ENCODE data around the gene PDRG1.
"Not testable (repeated sequence)": the region's sequence is repeated elsewhere in the genome, so short reads cannot be mapped to it uniquely, and the experiment has no call there.

PDRG1 gene

DNA sequence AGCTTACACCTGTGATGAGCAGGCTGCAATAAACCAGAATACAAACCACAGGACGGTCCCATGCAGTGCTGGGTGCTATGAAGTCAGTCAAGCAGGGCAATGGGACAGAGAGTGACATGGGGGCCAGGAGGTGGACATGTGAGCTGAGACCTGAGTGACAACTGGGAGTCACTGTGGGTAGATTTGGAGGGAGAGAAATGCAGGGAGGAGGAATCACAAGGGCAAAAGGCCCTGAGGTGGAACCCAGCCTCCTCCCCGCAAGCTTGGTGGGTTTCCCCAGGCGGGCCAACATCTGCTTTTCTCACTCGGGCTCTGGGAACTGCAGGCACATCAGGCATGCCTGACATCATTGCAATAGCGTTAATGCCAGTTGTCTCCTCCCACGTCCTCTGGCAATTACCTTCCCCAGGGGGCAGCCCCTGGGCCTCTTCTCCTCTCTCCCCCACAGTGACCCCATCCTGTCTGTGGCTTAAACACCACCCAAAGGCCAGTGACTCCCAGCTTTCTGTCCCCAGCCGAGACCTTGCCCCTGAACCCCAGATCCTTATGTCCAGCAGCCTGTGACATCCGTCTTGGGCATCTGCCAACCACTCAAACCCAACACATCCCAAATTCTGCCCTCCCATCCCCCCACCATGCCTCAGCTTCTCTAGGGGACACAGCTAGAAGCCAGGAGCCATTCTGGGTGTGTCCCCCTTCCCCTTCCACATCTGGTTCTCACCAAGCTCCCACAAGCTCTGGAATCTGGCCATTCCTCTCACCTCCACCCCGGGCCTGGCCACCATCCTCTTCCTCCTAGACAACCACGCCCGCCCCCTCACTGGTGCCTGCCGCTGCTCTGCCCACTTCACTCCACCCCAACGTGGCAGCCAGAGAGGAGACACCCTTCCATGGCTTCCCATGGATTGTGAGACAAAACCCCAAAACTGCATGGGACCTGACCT lies 28.2 kb downstream of the PDRG1 start:
- no peak overlapping the region for H3K18ac ChIP-seq (ENCODE audit: low read depth in 1 of 2, low read length in 2 of 2)
- H3K79me1 ChIP-seq (replicated peaks; ENCODE audit: low read length, poor library complexity, severe bottlenecking): no peaks in the 10 kb centered on the region
- no peaks in the 10 kb centered on the region for H3K9me3 ChIP-seq (ENCODE audit: control insufficient read depth, low read length)
- WGBS: 63% methylated on average over 13 of the region's 13 CpGs
- H3K4me3 ChIP-seq (ENCODE audit: insufficient read depth in 1 of 2, low read depth in 1 of 2, low read length in 2 of 2): no peak overlapping the region
- no peak overlapping the region for H2BK12ac ChIP-seq (ENCODE audit: low read length in 2 of 2)
- no peaks in the 10 kb centered on the region for H3K36me3 ChIP-seq (ENCODE audit: control insufficient read depth in 1 of 2, insufficient read depth in 2 of 2, low read depth in 1 of 2, low read length in 2 of 2)
- no peak overlapping the region for H3K9ac ChIP-seq (ENCODE audit: low read length)
- H2BK15ac ChIP-seq (ENCODE audit: low read depth, poor library complexity, severe bottlenecking): no peak overlapping the region
- H3K14ac ChIP-seq (ENCODE audit: low read length in 2 of 2): peak overlapping the region in 1 of 2 experiments; percentile 23
- peaks cover 42 to 72% of the 10 kb centered on the region in 2 experiments for H3K27me3 ChIP-seq (ENCODE audit: control insufficient read depth in 1 of 2, insufficient read depth in 1 of 2, low read length in 2 of 2)
- H3K27ac ChIP-seq (ENCODE audit: low read length, poor library complexity, severe bottlenecking): no peak overlapping the region
- H2BK120ac ChIP-seq (ENCODE audit: low read depth, low read length): no peak overlapping the region
- peaks cover 2% of the 10 kb centered on the region for H3K4me1 ChIP-seq (ENCODE audit: control insufficient read depth, insufficient read depth, low read depth, low read length)
- no peak overlapping the region for H4K91ac ChIP-seq (ENCODE audit: low read length)
- H3K23ac ChIP-seq (ENCODE audit: low read length in 2 of 2): no peak overlapping the region
- no peak overlapping the region for H3K4ac ChIP-seq (ENCODE audit: low read depth in 1 of 2, low read length in 2 of 2)
- DNase-seq: no peak
- H2AK5ac ChIP-seq (ENCODE audit: low read length, severe bottlenecking): no peak overlapping the region
- H4K8ac ChIP-seq (ENCODE audit: low read length): no peak overlapping the region
- no peak overlapping the region for H3K4me2 ChIP-seq (ENCODE audit: low read length, poor library complexity, severe bottlenecking)
- H2AFZ ChIP-seq (ENCODE audit: low read depth, low read length): no peak overlapping the region
- H2BK5ac ChIP-seq (ENCODE audit: low read depth, low read length, poor library complexity, severe bottlenecking): no peak overlapping the region

DNA sequence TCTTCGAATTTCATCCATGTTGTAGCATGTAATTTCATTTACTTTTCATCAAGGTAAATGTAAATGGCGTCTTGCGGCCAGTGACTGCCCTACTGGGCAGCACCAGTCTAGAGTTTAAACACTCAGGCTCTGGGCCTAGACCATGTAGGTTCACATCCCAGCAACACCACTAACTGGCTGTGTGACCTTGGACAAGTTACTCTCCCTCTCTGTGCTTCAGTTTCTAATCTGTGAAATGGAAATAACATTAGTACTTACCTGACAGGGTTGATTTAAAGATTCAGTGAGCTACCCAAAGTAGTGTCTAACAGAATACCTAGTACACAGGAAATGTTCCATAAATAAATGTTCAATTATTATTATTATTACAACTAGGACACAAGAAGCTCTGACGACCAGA lies 29.3 kb downstream of the PDRG1 start:
- Histone ChIP-seq H3K4me1 (ENCODE audit: control insufficient read depth, insufficient read depth, low read depth, low read length) (peaks cover 2% of the 10 kb centered on the region), H3K9me3 (ENCODE audit: control insufficient read depth, low read length) (no peaks in the 10 kb centered on the region), H3K23ac (ENCODE audit: low read length in 2 of 2) (no peak overlapping the region), H3K14ac (ENCODE audit: low read length in 2 of 2) (no peak overlapping the region), H3K36me3 (ENCODE audit: control insufficient read depth in 1 of 2, insufficient read depth in 2 of 2, low read depth in 1 of 2, low read length in 2 of 2) (no peaks in the 10 kb centered on the region), H2AK5ac (ENCODE audit: low read length, severe bottlenecking) (no peak overlapping the region), H3K4ac (ENCODE audit: low read depth in 1 of 2, low read length in 2 of 2) (no peak overlapping the region), H2BK15ac (ENCODE audit: low read depth, poor library complexity, severe bottlenecking) (no peak overlapping the region), H3K18ac (ENCODE audit: low read depth in 1 of 2, low read length in 2 of 2) (no peak overlapping the region), H3K4me3 (ENCODE audit: insufficient read depth in 1 of 2, low read depth in 1 of 2, low read length in 2 of 2) (no peak overlapping the region), H3K27ac (ENCODE audit: low read length, poor library complexity, severe bottlenecking) (no peak overlapping the region), H2AFZ (ENCODE audit: low read depth, low read length) (no peak overlapping the region), H4K91ac (ENCODE audit: low read length) (no peak overlapping the region), H2BK120ac (ENCODE audit: low read depth, low read length) (no peak overlapping the region), H4K8ac (ENCODE audit: low read length) (no peak overlapping the region), H3K4me2 (ENCODE audit: low read length, poor library complexity, severe bottlenecking) (no peak overlapping the region), H3K27me3 (ENCODE audit: control insufficient read depth in 1 of 2, insufficient read depth in 1 of 2, low read length in 2 of 2) (peaks cover 49 to 82% of the 10 kb centered on the region in 2 experiments), H3K79me1 (replicated peaks; ENCODE audit: low read length, poor library complexity, severe bottlenecking) (no peaks in the 10 kb centered on the region), H2BK12ac (ENCODE audit: low read length in 2 of 2) (no peak overlapping the region), H2BK5ac (ENCODE audit: low read depth, low read length, poor library complexity, severe bottlenecking) (no peak overlapping the region), H3K9ac (ENCODE audit: low read length) (no peak overlapping the region)
- 74% methylated on average over 4 of the region's 4 CpGs for WGBS
- DNase-seq: no peak

DNA sequence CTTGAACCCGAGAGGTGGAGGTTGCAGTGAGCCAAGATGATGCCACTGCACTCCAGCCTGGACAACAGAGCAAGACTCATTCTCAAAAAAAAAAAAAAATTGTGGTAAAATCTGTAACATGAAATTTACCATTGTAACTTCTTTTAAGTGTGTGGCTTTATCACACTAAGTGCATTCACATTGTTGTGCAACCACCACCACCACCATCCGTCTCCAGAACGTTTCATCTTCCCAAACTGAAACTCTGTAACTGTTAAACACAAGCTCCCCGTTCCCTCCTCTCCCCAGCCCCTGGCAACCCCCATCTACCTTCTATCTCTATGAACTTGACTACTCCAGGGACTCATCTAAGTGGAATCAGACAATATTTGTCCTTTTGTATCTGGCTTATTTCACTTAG lies 29.7 kb downstream of the PDRG1 start:
- H2BK120ac ChIP-seq (ENCODE audit: low read depth, low read length): no peak overlapping the region
- peaks cover 53 to 85% of the 10 kb centered on the region in 2 experiments for H3K27me3 ChIP-seq (ENCODE audit: control insufficient read depth in 1 of 2, insufficient read depth in 1 of 2, low read length in 2 of 2)
- no peak overlapping the region for H4K8ac ChIP-seq (ENCODE audit: low read length)
- no peak overlapping the region for H3K4me3 ChIP-seq (ENCODE audit: insufficient read depth in 1 of 2, low read depth in 1 of 2, low read length in 2 of 2)
- no peaks in the 10 kb centered on the region for H3K79me1 ChIP-seq (replicated peaks; ENCODE audit: low read length, poor library complexity, severe bottlenecking)
- H2BK12ac ChIP-seq (ENCODE audit: low read length in 2 of 2): no peak overlapping the region
- no peaks in the 10 kb centered on the region for H3K9me3 ChIP-seq (ENCODE audit: control insufficient read depth, low read length)
- WGBS: 65% methylated on average over 4 of the region's 4 CpGs
- H3K9ac ChIP-seq (ENCODE audit: low read length): no peak overlapping the region
- H3K18ac ChIP-seq (ENCODE audit: low read depth in 1 of 2, low read length in 2 of 2): no peak overlapping the region
- no peak overlapping the region for H2AFZ ChIP-seq (ENCODE audit: low read depth, low read length)
- no peak overlapping the region for H3K23ac ChIP-seq (ENCODE audit: low read length in 2 of 2)
- no peak overlapping the region for H3K4ac ChIP-seq (ENCODE audit: low read depth in 1 of 2, low read length in 2 of 2)
- H3K4me2 ChIP-seq (ENCODE audit: low read length, poor library complexity, severe bottlenecking): no peak overlapping the region
- H2AK5ac ChIP-seq (ENCODE audit: low read length, severe bottlenecking): no peak overlapping the region
- H4K91ac ChIP-seq (ENCODE audit: low read length): no peak overlapping the region
- H2BK5ac ChIP-seq (ENCODE audit: low read depth, low read length, poor library complexity, severe bottlenecking): no peak overlapping the region
- H2BK15ac ChIP-seq (ENCODE audit: low read depth, poor library complexity, severe bottlenecking): no peak overlapping the region
- H3K27ac ChIP-seq (ENCODE audit: low read length, poor library complexity, severe bottlenecking): no peak overlapping the region
- H3K4me1 ChIP-seq (ENCODE audit: control insufficient read depth, insufficient read depth, low read depth, low read length): peaks cover 2% of the 10 kb centered on the region
- DNase-seq: no peak
- H3K14ac ChIP-seq (ENCODE audit: low read length in 2 of 2): no peak overlapping the region
- no peaks in the 10 kb centered on the region for H3K36me3 ChIP-seq (ENCODE audit: control insufficient read depth in 1 of 2, insufficient read depth in 2 of 2, low read depth in 1 of 2, low read length in 2 of 2)

DNA sequence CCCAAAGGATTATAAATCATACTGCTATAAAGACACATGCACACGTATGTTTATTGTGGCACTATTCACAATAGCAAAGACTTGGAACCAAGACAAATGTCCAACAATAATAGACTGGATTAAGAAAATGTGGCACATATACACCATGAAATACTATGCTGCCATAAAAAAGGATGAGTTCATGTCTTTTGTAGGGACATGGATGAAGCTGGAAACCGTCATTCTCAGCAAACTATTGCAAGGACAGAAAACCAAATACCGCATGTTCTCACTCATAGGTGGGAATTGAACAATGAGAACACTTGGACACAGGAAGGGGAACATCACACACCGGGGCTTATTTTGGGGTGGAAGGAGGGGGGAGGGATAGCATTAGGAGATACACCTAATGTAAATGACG lies 30.4 kb downstream of the PDRG1 start:
- H3K9me3 ChIP-seq (ENCODE audit: control insufficient read depth, low read length); H3K23ac ChIP-seq (ENCODE audit: low read length in 2 of 2); H3K36me3 ChIP-seq (ENCODE audit: control insufficient read depth in 1 of 2, insufficient read depth in 2 of 2, low read depth in 1 of 2, low read length in 2 of 2); H2BK12ac ChIP-seq (ENCODE audit: low read length in 2 of 2); H3K4me2 ChIP-seq (ENCODE audit: low read length, poor library complexity, severe bottlenecking); H2BK5ac ChIP-seq (ENCODE audit: low read depth, low read length, poor library complexity, severe bottlenecking); H3K4me3 ChIP-seq (ENCODE audit: insufficient read depth in 1 of 2, low read depth in 1 of 2, low read length in 2 of 2); H2AFZ ChIP-seq (ENCODE audit: low read depth, low read length); H3K4me1 ChIP-seq (ENCODE audit: control insufficient read depth, insufficient read depth, low read depth, low read length); H3K4ac ChIP-seq (ENCODE audit: low read depth in 1 of 2, low read length in 2 of 2); H4K91ac ChIP-seq (ENCODE audit: low read length); H4K8ac ChIP-seq (ENCODE audit: low read length); H3K18ac ChIP-seq (ENCODE audit: low read depth in 1 of 2, low read length in 2 of 2); H2AK5ac ChIP-seq (ENCODE audit: low read length, severe bottlenecking); H2BK15ac ChIP-seq (ENCODE audit: low read depth, poor library complexity, severe bottlenecking); H2BK120ac ChIP-seq (ENCODE audit: low read depth, low read length); H3K14ac ChIP-seq (ENCODE audit: low read length in 2 of 2); H3K27ac ChIP-seq (ENCODE audit: low read length, poor library complexity, severe bottlenecking); H3K9ac ChIP-seq (ENCODE audit: low read length); DNase-seq; H3K79me1 ChIP-seq (replicated peaks; ENCODE audit: low read length, poor library complexity, severe bottlenecking): not testable (repeated sequence)
- 89% methylated on average over 1 of the region's 5 CpGs for WGBS
- peaks cover 60 to 86% of the 10 kb centered on the region in 2 experiments for H3K27me3 ChIP-seq (ENCODE audit: control insufficient read depth in 1 of 2, insufficient read depth in 1 of 2, low read length in 2 of 2)

All from mesenchymal stem cell (in vitro differentiated cells and primary cell).